HepG2 (cell line): Measurements from ENCODE around the gene CFAP119. TPM values are rescaled to one million over a fixed set of nuclear protein-coding genes. Genes with fewer than 3 reads are reported as not detected.

ENCODE experiments used
- AKNA ChIP-seq: sonication (generic); formaldehyde crosslinking; IDR thresholded peaks from 2 replicates; pipeline ENCODE4 v1.4.0; 2020; ENCODE audit warnings: missing genetic modification reagents, borderline replicate concordance
- FUBP1 ChIP-seq: sonication (generic); formaldehyde crosslinking; IDR thresholded peaks from 2 replicates; pipeline ENCODE4 v1.5.1; 2020; ENCODE audit warnings: missing genetic modification reagents, mild to moderate bottlenecking, borderline replicate concordance
- HINFP ChIP-seq: sonication (generic); formaldehyde crosslinking; IDR thresholded peaks from 2 replicates; pipeline ENCODE4 v1.4.0; 2020; ENCODE audit warnings: low read depth, mild to moderate bottlenecking, missing genetic modification reagents
- KMT2A ChIP-seq: sonication (generic); formaldehyde crosslinking; IDR thresholded peaks from 2 replicates; pipeline ENCODE4 v1.4.0; 2020; ENCODE audit warnings: missing genetic modification reagents
- MAZ ChIP-seq, 2 experiments: sonication (generic) in 1 of 2; formaldehyde crosslinking in 1 of 2; IDR thresholded peaks; 2 replicates each; pipeline versions ENCODE4 v1.5.0 to v1.6.1; 2012 to 2020; ENCODE audit warnings: low read depth in 2 of 2, mild to moderate bottlenecking in 2 of 2, borderline replicate concordance in 1 of 2, improper control_type of control experiment in 1 of 2, low read length in 1 of 2, missing genetic modification reagents in 1 of 2, moderate library complexity in 1 of 2
- NR2F2 ChIP-seq: IDR thresholded peaks from 2 replicates; pipeline ENCODE4 v1.6.1; 2012; ENCODE audit warnings: low read depth, inconsistent platforms, borderline replicate concordance
- PHF5A ChIP-seq: IDR thresholded peaks from one replicate; pipeline ENCODE4 v1.6.1; 2018; ENCODE audit warnings: low read depth, missing genetic modification reagents; ENCODE audit not compliant: unreplicated experiment
- PITX1 ChIP-seq: sonication (generic); formaldehyde crosslinking; IDR thresholded peaks from 2 replicates; pipeline ENCODE4 v1.5.1; 2020; ENCODE audit warnings: mild to moderate bottlenecking, missing genetic modification reagents
- SNAPC2 ChIP-seq: sonication (generic); formaldehyde crosslinking; IDR thresholded peaks from 2 replicates; pipeline ENCODE4 v1.8.1; 2022; ENCODE audit warnings: mild to moderate bottlenecking, missing genetic modification reagents
- SRY ChIP-seq: sonication (generic); formaldehyde crosslinking; IDR thresholded peaks from 2 replicates; pipeline ENCODE4 v1.8.0; 2022; ENCODE audit warnings: mild to moderate bottlenecking, missing genetic modification reagents
- ZBTB7B ChIP-seq: sonication (generic); formaldehyde crosslinking; IDR thresholded peaks from 2 replicates; pipeline ENCODE4 v1.4.0; 2020; ENCODE audit warnings: missing genetic modification reagents
- ZFAT ChIP-seq: sonication (generic); formaldehyde crosslinking; conservative IDR thresholded peaks from 2 replicates; pipeline ENCODE4 v1.8.1; 2023; ENCODE audit warnings: missing genetic modification reagents, inconsistent platforms
- ZMAT3 ChIP-seq: sonication (generic); formaldehyde crosslinking; conservative IDR thresholded peaks from 2 replicates; pipeline ENCODE4 v1.7.0; 2021; ENCODE audit warnings: missing genetic modification reagents
- ZMYM4 ChIP-seq: sonication (generic); formaldehyde crosslinking; IDR thresholded peaks from 2 replicates; pipeline ENCODE4 v1.8.1; 2023; ENCODE audit warnings: mild to moderate bottlenecking, missing genetic modification reagents
- ZNF782 ChIP-seq: sonication (generic); formaldehyde crosslinking; IDR thresholded peaks from 2 replicates; pipeline ENCODE4 v1.4.0; 2020; ENCODE audit warnings: missing genetic modification reagents, mild to moderate bottlenecking, borderline replicate concordance
- ZSCAN29 ChIP-seq: sonication (generic); formaldehyde crosslinking; conservative IDR thresholded peaks from 2 replicates; pipeline ENCODE4 v1.4.0; 2020; ENCODE audit warnings: mild to moderate bottlenecking, missing genetic modification reagents
- ZSCAN5A ChIP-seq: sonication (generic); formaldehyde crosslinking; IDR thresholded peaks from 2 replicates; pipeline ENCODE4 v1.8.0; 2022; ENCODE audit warnings: mild to moderate bottlenecking, missing genetic modification reagents, borderline replicate concordance
- polyA plus RNA-seq, 8 experiments: library from polyadenylated mRNA; depleted of rRNA in 3 of 8; stranded (reverse) in 7 of 8; unstranded in 1 of 8; fragments of >200 nt; fragmentation: Illumina TruSeq in 4 of 8; extraction: Trizol in 4 of 8; gene quantifications; 2 replicates each; pipeline versions ENCODE4 v1.2.1 to v1.2.3, GENCODE V29; 2011 to 2016; ENCODE audit warnings: low read depth in 4 of 8, missing spikeins in 1 of 8, mixed read lengths in 1 of 8; ENCODE audit not compliant: insufficient read depth in 1 of 8
- total RNA-seq, 5 experiments: library from RNA; depleted of rRNA; stranded (reverse); fragments of >200 nt; fragmentation: Illumina TruSeq; extraction: Trizol; gene quantifications; 2 replicates each; pipeline ENCODE4 v1.2.3, GENCODE V29; 2016; ENCODE audit warnings: low read depth in 1 of 5

CFAP119 gene
- total and polyA plus RNA-seq, 2 of the 13 experiments (the other 11 are each of a cell fraction or from before 2014, with no cell fraction given): 6.4 TPM

- TF ChIP-seq AKNA (CRISPR knock-in tag) (peak; percentile 62; the same call in 1 of the 2 replicates), MAZ (IDR thresholded peaks at IDR 0.05; ENCODE audit: borderline replicate concordance, low read depth, low read length) (0 out of 2 replicates have a peak, but pooled peaks have one; percentile 49), MAZ (CRISPR knock-in tag; IDR thresholded peaks at IDR 0.05; ENCODE audit: low read depth) (0 out of 2 replicates have a peak, but pooled peaks have one; percentile 57), FUBP1 (CRISPR knock-in tag) (no peak), NR2F2 (no peak; the same call in 1 of the 2 replicates), ZMYM4 (CRISPR knock-in tag) (peak; percentile 34; the same call in 1 of the 2 replicates), ZSCAN5A (CRISPR knock-in tag) (0 out of 2 replicates have a peak, but pooled peaks have one; percentile 5), ZMAT3 (CRISPR knock-in tag) (no peak; the same call in 1 of the 2 replicates), PITX1 (CRISPR knock-in tag) (peak; percentile 37; the same call in 1 of the 2 replicates), ZSCAN29 (CRISPR knock-in tag) (no peak), KMT2A (CRISPR knock-in tag) (peak; percentile 5; the same call in 1 of the 2 replicates), ZBTB7B (peak; percentile 73), PHF5A (CRISPR knock-in tag) (peak; percentile 44), SRY (CRISPR knock-in tag) (peak; percentile 86), SNAPC2 (CRISPR knock-in tag) (peak; percentile 74; the same call in 1 of the 2 replicates), ZNF782 (CRISPR knock-in tag) (no peak), ZFAT (CRISPR knock-in tag) (0 out of 2 replicates have a peak, but pooled peaks have one; percentile 53), HINFP (CRISPR knock-in tag) (no peak; the same call in 1 of the 2 replicates)
Measured at GRCh38 chr16:30761928-30762902, at the start of gene CFAP119, which contains the start of gene RNF40 (continued).
